GM12801 (cell line): ENCODE measurements around the gene MSANTD3.

Experiments
- TF ChIP-seq, protein P1 (sequence below): IDR thresholded peaks from one replicate; pipeline ENCODE4 v1.5.1; 2011; ENCODE audit warnings: control low read depth; ENCODE audit not compliant: insufficient read length; ENCODE audit errors: extremely low read depth

MSANTD3 gene

DNA sequence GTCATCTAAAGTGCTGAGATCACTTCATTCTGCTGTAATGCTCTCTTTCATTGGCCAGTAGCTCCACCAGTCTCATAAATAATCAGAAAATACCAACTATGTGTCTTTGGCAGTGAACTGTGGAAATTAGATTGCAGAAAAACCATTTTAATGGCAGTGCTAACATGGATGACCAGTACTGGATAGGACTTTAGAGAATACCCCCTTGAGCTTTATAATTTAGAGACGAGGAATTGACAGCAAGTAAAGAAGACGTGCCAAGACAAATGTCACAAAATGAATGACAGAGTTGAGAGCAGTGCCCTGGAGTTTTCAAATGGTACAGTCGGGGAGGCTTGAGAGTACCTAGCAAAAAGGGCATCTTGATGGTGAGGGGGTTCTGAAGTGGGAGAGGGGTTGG, 5.8 kb downstream of the MSANTD3 start:
- TF ChIP-seq, protein P1, sequence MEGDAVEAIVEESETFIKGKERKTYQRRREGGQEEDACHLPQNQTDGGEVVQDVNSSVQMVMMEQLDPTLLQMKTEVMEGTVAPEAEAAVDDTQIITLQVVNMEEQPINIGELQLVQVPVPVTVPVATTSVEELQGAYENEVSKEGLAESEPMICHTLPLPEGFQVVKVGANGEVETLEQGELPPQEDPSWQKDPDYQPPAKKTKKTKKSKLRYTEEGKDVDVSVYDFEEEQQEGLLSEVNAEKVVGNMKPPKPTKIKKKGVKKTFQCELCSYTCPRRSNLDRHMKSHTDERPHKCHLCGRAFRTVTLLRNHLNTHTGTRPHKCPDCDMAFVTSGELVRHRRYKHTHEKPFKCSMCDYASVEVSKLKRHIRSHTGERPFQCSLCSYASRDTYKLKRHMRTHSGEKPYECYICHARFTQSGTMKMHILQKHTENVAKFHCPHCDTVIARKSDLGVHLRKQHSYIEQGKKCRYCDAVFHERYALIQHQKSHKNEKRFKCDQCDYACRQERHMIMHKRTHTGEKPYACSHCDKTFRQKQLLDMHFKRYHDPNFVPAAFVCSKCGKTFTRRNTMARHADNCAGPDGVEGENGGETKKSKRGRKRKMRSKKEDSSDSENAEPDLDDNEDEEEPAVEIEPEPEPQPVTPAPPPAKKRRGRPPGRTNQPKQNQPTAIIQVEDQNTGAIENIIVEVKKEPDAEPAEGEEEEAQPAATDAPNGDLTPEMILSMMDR: no peak

DNA sequence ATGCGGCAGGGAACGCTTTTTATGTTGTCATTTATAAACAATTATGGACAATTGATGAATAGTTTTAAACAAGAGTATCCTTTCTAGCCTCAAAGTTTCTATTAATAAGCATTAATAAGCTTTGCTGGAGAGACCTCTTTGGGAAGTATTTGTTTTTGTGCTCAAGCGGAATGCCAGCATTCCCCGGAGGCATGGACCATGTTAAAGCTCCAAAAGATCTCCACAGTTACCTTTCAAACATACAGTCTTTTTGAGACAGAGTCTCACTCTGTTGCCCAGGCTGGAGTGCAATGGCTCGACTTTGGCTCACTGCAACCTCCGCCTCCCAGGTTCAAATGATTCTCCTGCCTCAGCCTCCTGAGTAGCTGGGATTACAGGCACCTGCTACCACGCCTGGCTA, 9.6 kb downstream of the MSANTD3 start:
- TF ChIP-seq, protein P1: no peak

DNA sequence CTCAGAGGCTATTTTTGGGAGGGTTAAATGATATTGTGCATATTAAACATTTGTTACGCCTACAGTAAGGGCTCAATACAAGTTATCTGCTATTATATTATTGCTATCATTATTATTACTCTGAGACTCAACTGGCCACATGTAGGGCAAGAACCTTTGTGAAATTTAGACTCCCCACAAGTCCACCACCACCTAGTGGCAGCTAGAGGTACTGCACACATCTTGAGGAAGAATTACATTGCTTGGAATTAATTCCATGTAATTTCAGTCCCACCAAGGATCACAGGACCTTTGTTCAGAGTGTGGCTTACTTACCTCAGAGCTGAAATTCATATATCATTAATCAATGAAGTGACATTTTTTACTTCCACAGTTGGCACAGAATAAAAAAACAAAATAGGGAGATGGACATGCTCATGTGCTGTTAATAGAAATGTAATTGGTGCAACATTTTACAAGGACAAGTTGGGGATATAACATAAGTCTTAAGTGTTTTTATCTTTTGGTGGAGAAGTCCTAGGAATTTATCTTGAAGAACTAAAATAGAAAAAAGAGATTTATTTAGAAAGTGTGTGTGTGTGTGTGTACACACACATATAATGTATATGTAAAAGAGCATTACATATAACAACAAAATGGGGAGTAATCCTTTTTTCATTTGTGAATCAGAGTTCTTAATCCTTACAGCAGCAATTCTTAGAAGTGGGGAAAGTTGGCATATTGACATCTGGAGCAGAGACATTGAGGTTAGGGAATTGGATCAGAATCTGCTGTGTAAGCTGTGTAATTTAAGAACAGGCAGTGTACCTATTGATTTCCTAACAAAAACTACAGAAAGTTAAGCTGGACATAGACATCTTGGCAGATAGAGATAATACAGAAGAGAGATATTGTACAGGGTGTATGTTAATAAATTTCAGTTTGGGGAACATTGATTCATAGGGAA, 11.2 kb downstream of the MSANTD3 start:
- TF ChIP-seq, protein P1: no peak

DNA sequence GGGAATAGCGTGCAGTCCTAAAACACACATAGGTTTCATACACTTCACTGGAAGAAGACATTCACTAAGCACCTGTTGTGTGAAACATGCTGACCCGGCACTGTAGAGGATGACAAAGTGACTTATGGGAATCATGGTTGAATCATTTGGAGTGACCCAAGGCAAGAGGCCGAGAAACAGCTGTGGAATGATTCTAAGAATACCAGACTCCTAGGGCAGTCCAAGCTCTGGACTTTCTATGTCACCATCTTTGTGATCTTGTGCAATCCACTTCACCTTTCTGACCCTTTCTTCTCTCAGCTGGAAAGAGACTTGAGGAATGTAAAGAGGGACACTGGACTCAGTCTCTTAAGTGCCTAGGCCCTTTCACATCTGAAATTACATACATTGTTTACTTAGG, 13.1 kb downstream of the MSANTD3 start:
- TF ChIP-seq, protein P1: no peak

DNA sequence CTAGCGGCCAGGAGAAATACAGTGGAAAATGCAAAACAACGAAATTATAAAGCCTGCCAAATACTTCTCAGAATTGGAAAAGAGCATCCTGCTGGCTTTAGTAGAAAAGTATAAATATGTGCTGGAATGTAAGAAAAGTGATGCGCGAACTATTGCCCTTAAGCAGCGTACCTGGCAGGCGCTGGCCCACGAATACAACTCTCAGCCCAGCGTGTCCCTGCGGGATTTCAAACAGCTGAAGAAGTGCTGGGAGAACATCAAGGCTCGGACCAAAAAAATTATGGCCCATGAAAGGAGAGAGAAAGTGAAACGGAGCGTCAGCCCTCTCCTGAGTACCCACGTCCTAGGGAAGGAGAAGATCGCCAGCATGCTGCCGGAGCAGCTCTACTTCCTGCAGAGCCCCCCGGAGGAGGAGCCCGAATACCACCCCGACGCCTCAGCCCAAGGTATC, 15.0 kb downstream of the MSANTD3 start:
- TF ChIP-seq, protein P1: no peak

DNA sequence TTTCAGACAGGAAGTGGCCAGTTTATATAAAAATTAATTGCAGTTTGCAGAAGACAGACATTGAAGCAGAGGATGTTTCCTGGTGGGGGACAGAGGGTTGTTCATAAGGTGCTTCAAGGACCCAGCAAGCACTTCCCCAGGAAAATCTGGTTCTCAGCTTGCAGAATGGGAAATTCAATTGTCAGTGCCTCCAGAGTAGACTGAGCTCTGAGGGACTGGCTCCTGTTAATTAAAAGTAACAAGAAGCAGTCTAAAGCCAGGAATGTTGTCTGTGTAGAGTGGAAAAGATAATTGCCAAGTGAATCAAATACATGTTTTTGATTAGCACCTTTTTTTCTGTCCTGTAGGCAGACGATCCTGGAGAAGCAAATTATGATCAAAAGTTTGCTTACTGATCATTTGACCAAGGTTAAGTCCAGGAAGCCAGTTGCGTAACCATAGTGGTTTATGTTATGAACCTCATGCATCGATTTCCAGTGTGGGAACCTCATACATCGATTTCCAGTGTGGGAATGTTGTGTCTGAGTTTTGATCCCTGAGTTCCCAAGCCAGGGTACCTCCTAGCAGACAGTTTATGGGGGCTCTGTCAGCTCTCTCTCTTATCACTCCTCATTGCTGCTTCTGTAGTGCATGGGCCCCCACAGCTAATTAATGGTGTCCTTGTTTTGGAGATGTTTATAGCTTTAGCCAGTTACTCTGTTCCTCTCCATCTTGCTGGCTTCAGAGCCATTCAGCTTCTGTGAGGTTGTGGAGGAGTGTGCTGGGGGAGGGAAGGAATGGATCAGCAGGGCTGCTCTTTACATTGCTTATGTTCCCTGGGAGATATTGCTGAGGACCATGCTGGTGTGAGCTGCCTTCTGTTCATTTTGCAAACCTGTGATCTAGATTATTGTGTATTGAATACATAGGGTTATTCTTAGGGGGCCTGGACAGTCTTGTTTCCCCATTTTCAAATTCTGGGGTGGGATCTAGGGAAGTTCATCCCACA, 17.1 kb downstream of the MSANTD3 start:
- TF ChIP-seq, protein P1: no peak
